A549 (cell line): Measurements from ENCODE around the gene ROS1. TPM values are rescaled to one million over a fixed set of nuclear protein-coding genes. Genes with fewer than 3 reads are reported as not detected.

ENCODE experiments used
- ATAC-seq, 2 experiments: fragments of 200-7000 bp in 1 of 2; fragments of >200 bp in 1 of 2; cut with Nextera tagmentation in 1 of 2; cut with Tn5 transposase in 1 of 2; 3 replicates each; pipeline versions ENCODE4 v1.8.0 to v1.9.1; 2018 to 2020; ENCODE audit warnings: mild to moderate bottlenecking in 1 of 2, moderate library complexity in 1 of 2
- CTCF ChIA-PET: fragments of 300-600 bp; sonication (Branson Sonifier 250); formaldehyde crosslinking; extraction: SDS; loops from one replicate; lab custom pipeline; 2021; ENCODE audit warnings: antibody characterized with exemption, inconsistent platforms; lab: Yijun Ruan, JAX
- POLR2A ChIA-PET: fragments of 350-600 bp; formaldehyde crosslinking; extraction: SDS; loops from one replicate; lab custom pipeline; 2021; ENCODE audit warnings: antibody characterized with exemption, inconsistent platforms; lab: Yijun Ruan, JAX
- DNase-seq, 2 experiments: peaks; one replicate each; pipeline versions ENCODE4 v3.0.0 to v3.0.0-alpha.2; 2011 to 2016; ENCODE audit warnings: low read depth in 1 of 2, low spot score in 1 of 2
- FAIRE-seq: peaks from 2 replicates; lab custom pipeline; 2011; peaks lifted over from hg19 to GRCh38; lab: Jason Lieb, UNC
- H3K27ac ChIP-seq, 2 experiments: fragments of >200 bp; sonication (Bioruptor Twin); formaldehyde crosslinking; 3 replicates each; pipeline ENCODE4 v1.5.1; 2016 to 2017
- H3K4me1 ChIP-seq: fragments of >200 bp; sonication (Bioruptor Twin); formaldehyde crosslinking; 3 replicates; pipeline ENCODE4 v1.6.1; 2016
- H3K4me2 ChIP-seq: fragments of >200 bp; sonication (Bioruptor Twin); formaldehyde crosslinking; 3 replicates; pipeline ENCODE4 v1.6.1; 2016
- H3K4me3 ChIP-seq: fragments of >200 bp; sonication (Bioruptor Twin); formaldehyde crosslinking; 3 replicates; pipeline ENCODE4 v1.5.1; 2016
- H3K9me3 ChIP-seq: fragments of >200 bp; sonication (Bioruptor Twin); formaldehyde crosslinking; 3 replicates; pipeline ENCODE4 v1.6.1; 2016
- CHD2 ChIP-seq: fragments of 150-350 bp; IDR thresholded peaks from 2 replicates; pipeline ENCODE4 v1.6.1; 2014; ENCODE audit warnings: low read length; ENCODE audit not compliant: partially characterized antibody
- CHD4 ChIP-seq: fragments of 200-600 bp; sonication (generic); IDR thresholded peaks from 2 replicates; pipeline ENCODE4 v1.6.1; 2016; ENCODE audit warnings: antibody characterized with exemption, mild to moderate bottlenecking, borderline replicate concordance
- ESRRA ChIP-seq: fragments of 150-350 bp; IDR thresholded peaks from 2 replicates; pipeline ENCODE4 v1.6.1; 2014; ENCODE audit warnings: mild to moderate bottlenecking, low read length, borderline replicate concordance
- KDM5A ChIP-seq: fragments of 200-600 bp; sonication (generic); IDR thresholded peaks from 2 replicates; pipeline ENCODE4 v1.6.1; 2016; ENCODE audit warnings: antibody characterized with exemption, mild to moderate bottlenecking
- RFX5 ChIP-seq: fragments of 450-650 bp; IDR thresholded peaks from 2 replicates; pipeline ENCODE4 v1.7.1; 2014; ENCODE audit warnings: antibody characterized with exemption, mild to moderate bottlenecking, moderate library complexity
- SMC3 ChIP-seq: fragments of >200 bp; sonication (Bioruptor Twin); formaldehyde crosslinking; IDR thresholded peaks from 3 replicates; pipeline ENCODE4 v1.6.1; 2018; ENCODE audit warnings: inconsistent platforms
- SREBF2 ChIP-seq: fragments of 450-650 bp; IDR thresholded peaks from 2 replicates; pipeline ENCODE4 v1.6.1; 2014; ENCODE audit warnings: mild to moderate bottlenecking, moderate library complexity
- ZC3H11A ChIP-seq: fragments of 450-650 bp; IDR thresholded peaks from 2 replicates; pipeline ENCODE4 v1.6.1; 2014; ENCODE audit warnings: antibody characterized with exemption, mild to moderate bottlenecking
- WGBS: methylation state at CpG from one replicate; pipeline ENCODE4 v1.1.6; 2017; ENCODE audit errors: missing lambda C conversion rate; 5-methylcytosine and 5-hydroxymethylcytosine counted together
- polyA plus RNA-seq, 4 experiments: library from polyadenylated mRNA; depleted of rRNA in 3 of 4; stranded (reverse); fragments of >200 nt; fragmentation: RNase III in 1 of 4; extraction: RNeasy Plus Mini Kit Qiagen cat#74134 plus additional on column Dnase treatment in 1 of 4; gene quantifications; 2 replicates in 3 of 4; 3 replicates in 1 of 4; pipeline ENCODE4 v1.2.3, GENCODE V29; 2011 to 2017
- TF ChIP-seq, protein P1 (sequence below): IDR thresholded peaks from 2 replicates; pipeline ENCODE4 v1.6.1; 2012
- TF ChIP-seq, protein P2 (sequence below): fragments of >200 bp; sonication (Bioruptor Twin); formaldehyde crosslinking; IDR thresholded peaks from 3 replicates; pipeline ENCODE4 v1.5.1; 2016

The ROS1 gene
- polyA plus RNA-seq, 2 of the 4 experiments (the other 2 are of a cell fraction), result 0.17 to 0.18 TPM

DNA sequence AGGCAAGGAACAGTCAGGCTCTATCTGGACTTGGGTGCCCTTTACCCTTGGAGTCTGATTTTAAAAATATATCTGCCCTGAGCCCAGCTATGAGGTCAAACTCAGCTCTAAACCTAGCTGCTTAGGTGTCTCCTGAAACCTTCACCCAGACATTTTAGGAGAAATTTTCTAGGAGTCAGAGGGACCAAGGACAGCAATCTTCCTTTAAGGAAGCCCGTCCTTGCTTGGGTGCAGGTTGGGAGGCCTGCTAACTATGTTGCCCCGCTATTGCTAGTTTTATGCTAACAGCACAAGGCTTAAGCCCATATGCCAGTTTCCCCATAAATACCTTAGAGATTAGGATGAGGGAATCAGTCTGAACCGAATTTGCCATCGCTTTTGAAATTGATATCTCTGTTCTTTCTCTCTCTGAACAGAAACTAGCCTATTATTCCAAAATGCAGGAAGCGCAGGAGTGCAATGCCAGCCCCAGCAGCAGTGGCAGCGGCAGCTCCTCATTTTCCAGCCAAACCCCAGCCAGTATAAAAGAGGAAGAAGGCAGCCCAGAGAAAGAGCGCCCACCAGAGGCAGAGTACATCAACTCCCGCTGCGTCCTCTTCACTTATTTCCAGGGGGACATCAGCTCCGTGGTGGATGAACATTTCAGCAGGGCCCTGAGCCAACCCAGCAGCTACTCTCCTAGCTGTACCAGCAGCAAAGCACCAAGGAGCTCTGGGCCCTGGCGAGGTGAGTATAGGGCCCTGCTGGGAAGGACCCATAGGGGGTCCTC lies 157.8 kb downstream of the ROS1 start:
- ATAC-seq (no peak), DNase-seq (no peak), FAIRE-seq (no peak)
- POLR2A ChIA-PET, result no interaction called here
- H3K9me3 ChIP-seq, result no peaks in the 10 kb centered on the region
- no peak overlapping the region for H3K4me2 ChIP-seq
- TF ChIP-seq ESRRA (no peak), KDM5A (no peak), SMC3 (no peak), CHD4 (no peak), ZC3H11A (no peak)
- 26% methylated on average over 9 of the region's 11 CpGs for whole genome bisulfite sequencing
- no peaks in the 10 kb centered on the region for H3K4me1 ChIP-seq
- H3K4me3 ChIP-seq, result no peak overlapping the region
- H3K27ac ChIP-seq, result no peak overlapping the region
- CTCF ChIA-PET, result interaction anchor here (0.8 to 1.1 kb wide), 2 partner anchors 11 to 12 kb away, joined by 3 read pairs; no protein-coding TSS in a partner anchor

DNA sequence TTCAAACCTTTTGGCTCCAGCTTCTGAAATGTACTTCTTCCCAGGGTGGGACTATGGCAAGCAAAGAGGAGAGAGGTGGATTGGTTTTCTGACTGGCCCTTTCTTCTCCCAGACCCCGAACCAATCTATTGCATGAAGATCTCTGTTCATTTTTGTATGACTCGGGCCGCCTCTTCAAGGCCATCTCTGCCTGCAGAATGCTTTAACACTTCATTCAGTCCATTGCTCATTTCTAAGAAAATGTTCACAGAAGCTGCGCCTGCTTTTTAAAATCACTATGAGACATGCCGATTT lies 158.7 kb downstream of the ROS1 start:
- no peak for FAIRE-seq
- DNase-seq, result no peak
- no peak overlapping the region for H3K4me3 ChIP-seq
- CTCF ChIA-PET, result interaction anchor here (0.8 kb wide), 1 partner anchor 13 kb away, joined by 3 read pairs; no protein-coding TSS in a partner anchor
- H3K27ac ChIP-seq, result no peak overlapping the region
- TF ChIP-seq SREBF2 (no peak), RFX5 (no peak)
- TF ChIP-seq, protein P1, sequence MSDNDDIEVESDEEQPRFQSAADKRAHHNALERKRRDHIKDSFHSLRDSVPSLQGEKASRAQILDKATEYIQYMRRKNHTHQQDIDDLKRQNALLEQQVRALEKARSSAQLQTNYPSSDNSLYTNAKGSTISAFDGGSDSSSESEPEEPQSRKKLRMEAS, result no peak
- TF ChIP-seq, all 56 proteins: peak for 0
- ATAC-seq, result no peak
- no peaks in the 10 kb centered on the region for H3K9me3 ChIP-seq
- no peak overlapping the region for H3K4me2 ChIP-seq
- H3K4me1 ChIP-seq, result no peaks in the 10 kb centered on the region
- 38% methylated on average over 5 of the region's 5 CpGs for WGBS
- POLR2A ChIA-PET, result no interaction called here

DNA sequence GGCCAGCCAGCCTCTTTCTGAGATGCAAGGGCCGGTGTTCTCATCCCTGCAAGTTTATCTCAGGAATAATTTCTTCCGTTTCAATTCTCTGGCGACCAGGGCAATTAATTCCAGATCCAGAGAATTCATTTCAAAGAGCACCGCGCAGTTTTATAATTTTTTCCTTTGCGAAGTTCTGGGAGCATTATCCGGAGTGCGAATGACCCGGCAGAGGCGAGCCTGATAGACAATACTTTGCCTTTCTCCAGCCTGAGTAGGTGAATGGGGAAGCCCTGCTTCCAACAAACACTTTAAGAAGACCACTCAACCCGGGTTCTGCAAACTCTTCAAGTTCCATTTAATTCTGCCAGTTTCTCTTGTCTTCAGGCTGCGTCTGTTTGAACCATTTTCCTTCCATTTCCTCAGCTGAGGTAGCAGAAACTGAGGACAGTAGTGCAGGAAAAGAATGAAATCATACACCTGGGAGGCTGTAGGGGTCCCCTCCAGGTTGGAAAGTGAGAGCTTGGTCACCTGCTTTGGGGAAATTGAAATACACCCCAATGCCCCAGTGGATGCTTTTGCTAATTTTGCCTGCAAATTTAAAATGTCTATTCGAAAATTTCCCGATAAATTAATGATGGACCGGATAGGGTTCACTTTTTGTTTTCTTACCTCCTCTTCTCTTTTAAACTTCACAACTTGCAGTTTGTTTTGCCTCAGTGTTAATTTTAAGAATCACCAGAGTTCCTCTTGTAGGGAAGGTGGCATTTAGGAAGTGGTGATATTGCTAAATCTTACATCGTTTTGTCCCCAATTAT lies 159.3 kb downstream of the ROS1 start:
- DNase-seq (no peak), ATAC-seq (no peak), FAIRE-seq (no peak)
- H3K4me1 ChIP-seq, result no peaks in the 10 kb centered on the region
- WGBS, result 67% methylated on average over 16 of the region's 16 CpGs
- no peak for TF ChIP-seq CHD2
- CTCF ChIA-PET, result interaction anchor here (0.8 kb wide), 1 partner anchor 14 kb away, joined by 3 read pairs; no protein-coding TSS in a partner anchor
- no peak overlapping the region for H3K4me3 ChIP-seq
- no peaks in the 10 kb centered on the region for H3K9me3 ChIP-seq
- POLR2A ChIA-PET, result no interaction called here
- H3K27ac ChIP-seq, result no peak overlapping the region
- H3K4me2 ChIP-seq, result no peak overlapping the region; the same call in 2 of the 3 replicates

DNA sequence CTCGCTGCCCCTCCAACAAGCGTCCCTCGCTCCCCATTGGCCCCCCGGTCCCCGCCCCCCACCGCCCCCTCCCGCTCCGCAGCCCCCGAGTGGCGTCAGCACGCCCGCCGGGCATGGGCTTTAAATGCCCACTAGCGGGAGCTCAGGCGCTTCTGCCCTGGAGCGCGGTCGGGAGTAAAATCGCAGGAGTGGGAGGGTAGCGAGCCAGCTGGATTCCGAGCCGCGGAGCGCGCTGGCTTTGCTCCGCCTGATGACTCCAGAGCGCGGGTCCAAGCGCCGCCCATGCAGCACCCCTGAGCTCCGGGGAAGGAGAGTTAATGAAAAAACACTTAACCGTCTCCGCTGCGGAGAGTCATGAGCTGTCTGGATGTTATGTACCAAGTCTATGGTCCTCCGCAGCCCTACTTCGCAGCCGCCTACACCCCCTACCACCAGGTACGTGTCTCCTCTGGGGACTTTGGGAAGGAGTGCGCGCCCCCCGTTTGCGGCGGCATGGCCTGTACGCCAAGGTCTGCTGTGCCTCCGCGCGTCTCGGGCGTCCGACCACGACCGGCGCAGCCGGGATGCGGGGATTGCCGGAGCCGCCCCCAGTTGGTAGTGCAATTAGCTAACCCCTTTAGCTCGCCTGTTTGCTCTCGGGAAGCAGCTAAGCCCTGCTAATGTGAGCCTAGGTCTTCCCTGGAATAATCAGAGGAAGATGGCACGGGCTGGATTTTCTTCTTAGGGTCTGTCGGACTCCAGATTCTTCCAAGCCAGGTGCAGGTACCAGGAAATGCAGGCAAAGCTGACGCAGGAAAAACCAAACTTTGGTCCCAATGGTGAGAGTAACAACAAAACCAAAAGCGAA lies 160.1 kb downstream of the ROS1 start, which contains the start of gene VGLL2:
VGLL2 (plus strand) TSS at position 149 of the 847 bp plus-strand sequence; CDS start at position 355, 206 bp downstream.
- WGBS, result 46% methylated on average over 5 of the region's 63 CpGs
- peak in 1 of 2 experiments; percentile 16 for DNase-seq
- H3K4me1 ChIP-seq, result no peaks in the 10 kb centered on the region
- ChIA-PET CTCF (no interaction called here), POLR2A (no interaction called here)
- H3K9me3 ChIP-seq, result no peaks in the 10 kb centered on the region
- peak; percentile 51 to 74; a peak in 3 of 6 replicates for ATAC-seq
- H3K27ac ChIP-seq, result no peak within 1 kb of the TSS
- H3K4me2 ChIP-seq, result peak within 1 kb of the TSS; percentile 84
- FAIRE-seq, result no peak
- H3K4me3 ChIP-seq, result peak within 1 kb of the TSS; percentile 41
- TF ChIP-seq, protein P2, sequence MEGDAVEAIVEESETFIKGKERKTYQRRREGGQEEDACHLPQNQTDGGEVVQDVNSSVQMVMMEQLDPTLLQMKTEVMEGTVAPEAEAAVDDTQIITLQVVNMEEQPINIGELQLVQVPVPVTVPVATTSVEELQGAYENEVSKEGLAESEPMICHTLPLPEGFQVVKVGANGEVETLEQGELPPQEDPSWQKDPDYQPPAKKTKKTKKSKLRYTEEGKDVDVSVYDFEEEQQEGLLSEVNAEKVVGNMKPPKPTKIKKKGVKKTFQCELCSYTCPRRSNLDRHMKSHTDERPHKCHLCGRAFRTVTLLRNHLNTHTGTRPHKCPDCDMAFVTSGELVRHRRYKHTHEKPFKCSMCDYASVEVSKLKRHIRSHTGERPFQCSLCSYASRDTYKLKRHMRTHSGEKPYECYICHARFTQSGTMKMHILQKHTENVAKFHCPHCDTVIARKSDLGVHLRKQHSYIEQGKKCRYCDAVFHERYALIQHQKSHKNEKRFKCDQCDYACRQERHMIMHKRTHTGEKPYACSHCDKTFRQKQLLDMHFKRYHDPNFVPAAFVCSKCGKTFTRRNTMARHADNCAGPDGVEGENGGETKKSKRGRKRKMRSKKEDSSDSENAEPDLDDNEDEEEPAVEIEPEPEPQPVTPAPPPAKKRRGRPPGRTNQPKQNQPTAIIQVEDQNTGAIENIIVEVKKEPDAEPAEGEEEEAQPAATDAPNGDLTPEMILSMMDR, result peak; percentile 15; the same call in 1 of the 3 replicates
- TF ChIP-seq, protein P1, result no peak
